SK-N-DZ (cell line): ENCODE results near the gene IFNA7.
"Not testable (repeated sequence)": the region's sequence is repeated elsewhere in the genome, so short reads cannot be mapped to it uniquely, and the experiment has no call there.

Source experiments
- DNase-seq: peaks from one replicate; pipeline ENCODE4 v3.0.0-alpha.2; 2015; ENCODE audit warnings: low spot score
- small RNA-seq, 2 experiments: library from RNA; depleted of rRNA; stranded (forward); fragments of <200 nt; gene quantifications; one replicate each; pipeline ENCODE3, GENCODE V24; 2014

IFNA7 gene

GRCh38 chr9:21182810-21183736, 18.9 kb downstream of the IFNA7 start:
- DNase-seq = not testable (repeated sequence)

- DNase-seq = no peak
These were observed 27.3 kb downstream of the IFNA7 start for GRCh38 chr9:21174671-21175070.

GRCh38 chr9:21172156-21172555, 29.8 kb downstream of the IFNA7 start:
- DNase-seq = no peak

GRCh38 chr9:21171351-21171750, 30.7 kb downstream of the IFNA7 start:
- no peak for DNase-seq

GRCh38 chr9:21166560-21166959, 35.4 kb downstream of the IFNA7 start, which contains the start of gene IFNA21:
Gene IFNA21 (minus strand): TSS chr9:21166660. CDS start chr9:21166612, 48 bp downstream.
- DNase-seq = not testable (repeated sequence)

- no peak for DNase-seq
These were observed 36.5 kb downstream of the IFNA7 start for GRCh38 chr9:21165516-21165915.

GRCh38 chr9:21160178-21160577, 41.8 kb downstream of the IFNA7 start:
- no peak for DNase-seq

- no peak for DNase-seq
These were observed 46.5 kb downstream of the IFNA7 start for GRCh38 chr9:21155501-21155900.

GRCh38 chr9:21154018-21154608, 47.9 kb downstream of the IFNA7 start:
- DNase-seq = no peak

GRCh38 chr9:21153336-21154017, 48.5 kb downstream of the IFNA7 start:
- no peak for DNase-seq

Small RNAs within 50 kb of the gene (small RNA-seq; reads per million reads assigned to genes)
- 0 reads per million in 2 experiments for gene RF00019
